Measurements from ENCODE around the gene C3orf22. TPM values are rescaled to one million over a fixed set of nuclear protein-coding genes. Genes with fewer than 3 reads are reported as not detected.

The C3orf22 gene
- total RNA-seq, 2 donors from 2014 or later, result not detected

DNA sequence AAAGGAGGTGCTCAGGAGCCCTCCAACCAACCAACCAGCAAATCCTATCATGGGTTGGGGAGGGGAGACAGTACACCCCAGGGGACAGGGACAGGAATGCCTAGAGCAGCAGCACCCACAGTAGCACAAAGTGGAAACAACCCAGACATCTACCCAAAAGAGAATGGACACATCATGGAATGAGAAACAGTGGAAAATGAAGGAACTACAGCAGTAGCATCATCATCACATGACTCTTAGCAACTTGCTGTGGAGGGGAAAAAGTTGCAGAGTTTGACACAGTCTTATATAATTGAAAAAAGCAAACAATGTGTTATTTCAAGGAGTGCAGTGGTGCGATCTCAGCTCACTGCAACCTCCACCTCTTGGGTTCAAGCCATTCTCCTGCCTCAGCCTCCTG is 11.0 kb downstream of the C3orf22 start:
- no peaks in the 10 kb centered on the region for H3K4me1 ChIP-seq
- DNase-seq (no peak), ATAC-seq (no peak)
- no peaks in the 10 kb centered on the region for H3K36me3 ChIP-seq (replicated peaks in 1 of 2; ENCODE audit: insufficient read depth in 1 of 2, low read depth in 2 of 2)
- H3K27ac ChIP-seq, result no peak overlapping the region
- H3K27me3 ChIP-seq, result no peaks in the 10 kb centered on the region
- WGBS, 2 donors, result 50 to 52% methylated on average over 1 of the region's 1 CpG
- H3K9me3 ChIP-seq, result no peaks in the 10 kb centered on the region
- H3K4me3 ChIP-seq, result no peak overlapping the region
- intact Hi-C loops (cut with DNase I), result no loop called here
- TF ChIP-seq CTCF (IDR thresholded peaks at IDR 0.05), result no peak
- TF ChIP-seq POLR2A (IDR thresholded peaks at IDR 0.05), result no peak

DNA sequence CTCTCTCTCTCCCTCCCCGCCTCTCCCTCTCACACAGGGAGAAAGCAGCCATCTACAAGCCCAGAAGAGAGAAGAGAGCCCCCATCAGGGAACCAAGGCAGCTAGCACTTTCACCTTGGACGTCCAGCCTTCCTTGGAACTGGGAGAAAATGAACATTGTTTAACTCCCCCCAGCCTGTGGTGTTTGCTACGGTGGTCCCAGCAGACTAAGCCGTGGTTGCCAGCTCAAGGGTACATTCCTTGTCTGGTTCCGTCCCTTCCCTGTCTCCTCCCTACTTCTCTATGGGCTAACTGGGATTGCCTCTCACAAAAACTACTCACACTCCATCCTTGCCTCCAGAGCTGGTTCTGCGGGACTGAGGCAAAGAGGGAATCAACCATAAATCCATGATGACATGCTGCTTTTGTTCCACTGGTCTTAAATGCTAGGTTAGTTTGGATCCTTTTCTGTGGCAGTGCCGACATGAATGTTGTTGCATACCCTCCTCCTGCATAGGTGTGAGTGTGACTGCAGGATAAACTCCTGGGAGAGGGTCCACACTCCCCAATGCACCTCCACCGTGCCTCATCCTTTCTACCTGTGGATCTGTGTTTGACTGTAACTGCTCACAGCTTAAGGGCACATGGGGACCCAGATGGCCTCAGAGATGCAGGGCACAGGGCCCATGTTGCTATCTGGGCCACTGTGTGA is 12.0 kb downstream of the C3orf22 start:
- 62 to 72% methylated on average over 8 of the region's 8 CpGs for WGBS, 2 donors

DNA sequence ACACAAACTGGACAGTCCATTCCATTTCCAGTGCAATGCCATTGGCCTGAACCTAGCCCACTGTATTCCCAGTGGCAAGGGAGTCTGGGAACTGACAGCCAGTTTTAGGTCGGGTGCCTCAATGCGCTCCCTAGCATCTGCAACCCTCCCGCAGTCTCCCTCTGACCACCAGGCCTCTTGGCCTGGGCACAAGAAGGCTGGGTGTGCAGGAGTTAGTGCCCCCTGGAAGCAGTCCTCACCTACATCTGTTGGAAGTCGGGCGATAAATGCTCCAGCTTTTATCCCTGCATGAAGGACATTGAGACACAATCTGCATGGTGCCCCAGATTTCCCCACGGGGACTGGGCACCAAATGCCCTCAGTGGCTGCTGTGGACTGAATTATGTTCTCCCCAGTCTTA is 12.7 kb downstream of the C3orf22 start:
- H3K36me3 ChIP-seq (replicated peaks in 1 of 2; ENCODE audit: insufficient read depth in 1 of 2, low read depth in 2 of 2), result no peaks in the 10 kb centered on the region
- H3K27me3 ChIP-seq, result no peaks in the 10 kb centered on the region
- H3K4me1 ChIP-seq, result no peaks in the 10 kb centered on the region
- no peak overlapping the region for H3K4me3 ChIP-seq
- no peak overlapping the region for H3K27ac ChIP-seq
- H3K9me3 ChIP-seq, result no peaks in the 10 kb centered on the region
- intact Hi-C loops (cut with DNase I), result no loop called here
- no peak for ATAC-seq
- no peak for TF ChIP-seq POLR2A (IDR thresholded peaks at IDR 0.05)
- no peak for TF ChIP-seq CTCF (IDR thresholded peaks at IDR 0.05)
- peak in 1 of 4 donors; percentile 1 for DNase-seq
- WGBS, 2 donors, result 59 to 94% methylated on average over 2 to 6 of the region's 6 CpGs

More for the DNA sequence above, 12.0 kb downstream of the C3orf22 start:
- no peaks in the 10 kb centered on the region for H3K36me3 ChIP-seq (replicated peaks in 1 of 2; ENCODE audit: insufficient read depth in 1 of 2, low read depth in 2 of 2)
- ATAC-seq, result no peak
- H3K4me1 ChIP-seq, result no peaks in the 10 kb centered on the region
- DNase-seq, result peak in 1 of 4 donors; percentile 2
- TF ChIP-seq CTCF (IDR thresholded peaks at IDR 0.05) (no peak), POLR2A (IDR thresholded peaks at IDR 0.05) (no peak)
- H3K9me3 ChIP-seq, result no peaks in the 10 kb centered on the region
- intact Hi-C loops (cut with DNase I), result no loop called here
- H3K4me3 ChIP-seq, result no peak overlapping the region
- H3K27ac ChIP-seq, result no peak overlapping the region
- no peaks in the 10 kb centered on the region for H3K27me3 ChIP-seq

GRCh38 chr3:126545544-126545943 is 13.2 kb downstream of the C3orf22 start:
- no peaks in the 10 kb centered on the region for H3K36me3 ChIP-seq (replicated peaks in 1 of 2; ENCODE audit: insufficient read depth in 1 of 2, low read depth in 2 of 2)
- ATAC-seq, result no peak
- no peak for DNase-seq
- TF ChIP-seq POLR2A (IDR thresholded peaks at IDR 0.05), result no peak
- no peak for TF ChIP-seq CTCF (IDR thresholded peaks at IDR 0.05)
- intact Hi-C loops (cut with DNase I), result no loop called here
- no peaks in the 10 kb centered on the region for H3K9me3 ChIP-seq
- no peak overlapping the region for H3K4me3 ChIP-seq
- WGBS, 2 donors, result 77 to 85% methylated on average over 5 of the region's 5 CpGs
- no peak overlapping the region for H3K27ac ChIP-seq
- no peaks in the 10 kb centered on the region for H3K4me1 ChIP-seq
- no peaks in the 10 kb centered on the region for H3K27me3 ChIP-seq
